Left colon (tissue), 2 donors: ENCODE data around the gene SMARCC1. TPM values are rescaled to one million over a fixed set of nuclear protein-coding genes. Genes with fewer than 3 reads are reported as not detected.

ENCODE experiments used
- ATAC-seq: fragments of 200-7000 bp; cut with Tn5 transposase; one replicate; pipeline ENCODE4 v1.9.1; 2020; ENCODE audit warnings: mild to moderate bottlenecking, moderate library complexity
- DNase-seq, 2 donors: peaks; one replicate each; pipeline ENCODE4 v3.0.0-alpha.2; 2020
- intact Hi-C, 2 donors: fragments of 100-400 bp; cut with DNase I in 1 of 2; cut with micrococcal nuclease in 1 of 2; formaldehyde crosslinking; loops; one replicate each; pipeline versions ENCODE4 v1.11.2 to v1.14.0; 2022; cut with DNase I, micrococcal nuclease
- total RNA-seq, 2 donors: library from RNA; stranded (reverse); fragmentation: NEBNext Ultra II Directional; extraction: Animal tissue kit (Norgen Biotek cat#: 25700); gene quantifications; one replicate each; pipeline ENCODE4 v1.2.1, GENCODE V29; 2021
- donor health status: DM: no; HTN: no; CAD: no.
- donor health status: DM: yes; HTN: yes; CAD: no.

The SMARCC1 gene
- total RNA-seq, 2 donors from 2014 or later = 55.6 to 66.4 TPM

DNA sequence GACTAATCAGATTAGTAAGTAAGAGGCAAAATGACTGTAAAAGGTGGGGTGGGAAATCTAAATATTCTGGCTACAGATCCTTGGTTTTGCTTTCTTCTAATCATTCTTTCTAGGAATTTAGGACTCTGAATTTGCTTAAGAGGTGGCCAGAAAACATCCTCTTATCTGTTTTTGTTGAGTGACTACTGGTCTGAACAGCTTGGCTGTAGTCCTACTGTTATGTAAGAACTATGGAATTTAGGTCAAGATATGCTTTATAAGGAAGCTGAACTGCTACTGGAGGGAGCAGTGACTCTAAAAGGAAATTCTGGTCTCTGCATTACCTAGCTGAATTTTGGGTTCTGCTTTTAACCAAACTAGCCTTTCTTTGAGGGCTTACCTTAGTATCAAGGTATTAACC, 169.5 kb downstream of the SMARCC1 start:
- DNase-seq (no peak), ATAC-seq (peak; percentile 49)
- intact Hi-C loops = no loop called here

DNA sequence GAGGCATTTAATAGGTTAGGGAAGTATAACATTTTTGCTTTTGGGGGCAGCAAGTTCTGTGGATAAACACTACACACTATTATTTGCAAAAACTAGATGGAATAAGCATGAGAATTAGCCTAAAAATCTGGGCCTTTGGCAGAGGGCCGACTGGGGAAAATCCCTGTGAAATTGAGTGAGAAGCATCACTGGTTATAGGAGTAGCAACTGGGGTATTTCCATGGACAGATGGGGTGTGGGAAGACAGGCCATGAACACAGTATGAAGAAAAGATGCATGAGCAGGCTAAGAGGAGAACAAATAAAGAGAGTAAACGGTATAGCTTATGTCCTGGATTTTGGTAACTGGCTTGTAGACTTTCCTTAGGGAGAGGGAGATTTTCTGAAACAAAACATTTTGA, 170.1 kb downstream of the SMARCC1 start:
- no peak for DNase-seq
- intact Hi-C loops = no loop called here
- no peak for ATAC-seq

DNA sequence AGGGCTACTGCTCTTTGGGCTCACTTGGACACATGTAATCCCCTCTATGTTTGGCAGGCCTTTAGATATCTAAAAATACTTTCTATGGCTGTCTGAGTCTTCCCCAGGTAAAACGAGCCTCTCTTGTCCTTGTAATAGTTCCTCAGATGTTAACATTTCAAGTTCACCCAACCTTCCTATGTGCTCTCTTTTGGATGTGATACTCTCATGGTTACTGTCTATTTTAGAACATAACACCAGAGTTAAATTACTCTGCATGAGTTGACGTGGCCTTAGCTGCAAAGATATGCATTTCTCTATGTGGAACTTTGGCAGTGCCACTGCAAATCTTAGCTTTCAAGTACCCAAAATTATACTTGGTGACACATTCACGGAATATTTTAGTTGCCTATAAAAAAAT, 171.1 kb downstream of the SMARCC1 start:
- DNase-seq (no peak), ATAC-seq (no peak)
- intact Hi-C loops = no loop called here

DNA sequence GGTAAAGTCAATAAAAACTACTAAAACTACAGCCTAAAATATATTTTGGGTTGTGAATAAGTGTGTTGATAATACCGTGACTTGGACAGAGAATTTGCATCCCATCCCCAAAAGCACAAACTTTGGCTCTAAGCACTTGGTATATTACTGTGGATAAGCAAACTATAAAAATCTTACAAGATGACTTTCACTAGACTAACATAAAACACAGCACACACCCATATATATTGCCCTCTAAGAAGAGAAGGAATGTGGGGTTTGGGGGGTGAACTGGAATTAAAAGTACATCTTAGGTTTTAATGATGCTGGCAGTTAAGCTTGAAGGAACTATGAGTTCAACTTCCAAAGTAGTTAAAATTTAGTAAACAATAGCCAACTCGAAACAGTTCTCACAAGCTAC, 174.4 kb downstream of the SMARCC1 start:
- intact Hi-C loops = no loop called here
- ATAC-seq = peak; percentile 74
- DNase-seq = no peak

DNA sequence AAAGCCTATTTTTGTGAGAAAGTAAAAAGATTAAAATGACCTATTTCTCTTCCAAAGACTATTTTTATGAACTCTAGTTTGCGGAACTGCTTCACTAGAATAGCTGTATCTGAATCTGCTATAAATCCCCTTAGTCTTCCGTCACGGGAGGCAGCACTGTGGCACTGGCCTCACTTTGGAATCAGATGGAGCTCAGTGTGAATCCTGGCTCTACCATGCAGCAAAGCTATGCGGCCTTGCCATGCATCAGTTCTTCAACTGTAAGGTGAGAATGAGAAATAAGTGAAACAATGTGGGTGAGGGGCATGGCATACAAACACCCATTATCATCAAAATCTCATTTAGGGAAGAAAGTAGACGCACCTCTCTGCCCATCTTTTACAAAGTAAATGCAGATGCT, 175.5 kb downstream of the SMARCC1 start:
- DNase-seq (no peak), ATAC-seq (no peak)
- intact Hi-C loops = no loop called here

DNA sequence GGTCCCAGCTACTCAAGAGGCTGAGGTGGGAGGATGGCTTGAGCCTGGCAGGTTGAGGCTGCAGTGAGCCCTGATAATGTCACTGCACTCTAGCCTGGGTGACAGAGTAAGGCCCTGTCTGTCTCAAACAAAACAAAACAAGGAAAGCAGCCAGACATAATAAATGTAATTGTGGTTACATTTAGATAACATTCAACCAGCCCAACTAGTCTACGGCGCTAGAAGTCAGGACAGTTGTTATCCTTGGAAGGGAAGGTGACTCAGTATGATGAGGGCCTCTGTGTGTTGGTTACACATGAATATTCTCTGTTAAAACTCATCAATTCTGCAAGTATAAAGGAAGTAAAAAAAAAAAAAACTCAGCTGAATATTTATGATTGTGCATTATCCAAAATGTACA, 176.0 kb downstream of the SMARCC1 start:
- ATAC-seq = peak; percentile 86
- intact Hi-C loops = no loop called here
- no peak for DNase-seq

DNA sequence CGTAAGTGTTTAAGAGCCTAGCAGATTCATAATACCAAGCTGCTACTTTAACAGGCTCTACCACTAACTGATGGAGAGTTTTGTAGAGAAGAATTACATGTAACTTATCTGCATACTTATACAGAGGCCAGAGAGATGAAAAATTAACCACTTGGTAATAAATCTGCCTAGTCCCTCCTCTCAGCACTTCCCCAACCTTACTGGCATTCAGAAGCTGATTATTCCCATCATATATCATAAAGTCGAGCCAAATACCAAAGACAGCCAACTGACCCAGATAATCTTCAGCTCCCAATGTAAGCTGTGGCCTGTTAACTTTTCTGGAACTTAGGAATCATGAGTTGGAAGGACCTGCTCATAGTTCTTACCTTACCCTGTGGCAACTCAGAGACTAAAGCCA, 177.5 kb downstream of the SMARCC1 start:
- ATAC-seq = peak; percentile 26

DNA sequence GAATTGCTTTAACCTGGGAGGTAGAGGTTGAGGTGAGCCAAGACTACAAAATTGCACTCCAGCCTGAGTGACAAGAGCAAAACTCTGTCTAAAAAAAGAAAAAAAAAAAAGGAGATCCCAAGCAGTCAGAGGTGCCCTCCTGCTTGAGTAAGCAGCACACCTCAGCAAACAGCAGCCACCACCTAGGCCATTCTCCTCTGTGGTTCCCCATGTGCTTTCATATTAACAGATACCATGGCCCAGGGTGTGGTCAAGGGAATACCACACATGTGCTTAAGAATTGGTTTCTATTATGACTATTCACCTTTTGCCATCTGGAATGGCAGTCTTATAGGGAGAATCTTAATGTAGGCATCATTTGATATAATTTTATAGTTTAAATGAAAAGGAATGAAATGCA, 178.4 kb downstream of the SMARCC1 start:
- intact Hi-C loops = no loop called here
- DNase-seq (no peak), ATAC-seq (peak; percentile 52)

More for the DNA sequence above, 177.5 kb downstream of the SMARCC1 start:
- DNase-seq = no peak
- intact Hi-C loops = no loop called here

DNA sequence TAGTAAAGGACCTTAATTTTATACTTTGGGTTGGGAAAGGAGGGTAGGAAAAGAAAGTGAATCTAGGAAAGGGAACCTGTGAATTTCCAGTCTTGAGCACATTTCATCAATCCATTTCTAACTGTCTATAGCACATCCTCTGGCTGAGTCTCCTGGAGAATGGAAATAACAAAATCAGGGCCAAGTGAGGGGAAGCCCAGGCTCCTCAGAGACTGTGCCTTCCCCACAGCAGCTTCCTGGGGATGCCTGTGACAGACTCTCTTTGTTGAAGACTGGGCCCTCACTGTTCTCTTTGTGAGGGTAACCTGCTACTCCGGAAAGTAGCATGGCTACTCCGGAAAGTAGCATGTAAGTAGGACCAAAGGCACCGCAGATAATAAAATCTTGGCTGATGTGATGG, 180.4 kb downstream of the SMARCC1 start:
- ATAC-seq = no peak
- intact Hi-C loops = no loop called here
- no peak for DNase-seq

DNA sequence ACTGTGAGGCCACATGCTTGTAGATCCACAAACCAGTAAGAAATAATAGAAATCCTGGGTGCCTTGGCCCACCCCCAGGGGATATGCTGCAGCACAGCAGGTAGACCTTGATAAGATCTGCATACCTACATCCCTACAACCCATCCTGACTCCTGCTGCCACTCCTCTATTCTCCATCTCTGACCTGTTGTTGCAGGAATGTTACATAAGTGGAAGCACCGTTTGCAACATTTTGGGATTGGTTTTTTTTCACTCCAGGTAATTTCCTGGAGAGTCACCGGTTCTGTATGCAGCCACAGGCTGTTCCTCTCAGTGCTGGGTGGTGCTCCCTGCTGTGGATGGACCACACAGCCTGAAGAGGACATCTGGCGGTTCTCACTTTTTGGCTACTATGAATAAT, 186.9 kb downstream of the SMARCC1 start:
- no peak for ATAC-seq
- intact Hi-C loops = no loop called here
- DNase-seq = no peak

DNA sequence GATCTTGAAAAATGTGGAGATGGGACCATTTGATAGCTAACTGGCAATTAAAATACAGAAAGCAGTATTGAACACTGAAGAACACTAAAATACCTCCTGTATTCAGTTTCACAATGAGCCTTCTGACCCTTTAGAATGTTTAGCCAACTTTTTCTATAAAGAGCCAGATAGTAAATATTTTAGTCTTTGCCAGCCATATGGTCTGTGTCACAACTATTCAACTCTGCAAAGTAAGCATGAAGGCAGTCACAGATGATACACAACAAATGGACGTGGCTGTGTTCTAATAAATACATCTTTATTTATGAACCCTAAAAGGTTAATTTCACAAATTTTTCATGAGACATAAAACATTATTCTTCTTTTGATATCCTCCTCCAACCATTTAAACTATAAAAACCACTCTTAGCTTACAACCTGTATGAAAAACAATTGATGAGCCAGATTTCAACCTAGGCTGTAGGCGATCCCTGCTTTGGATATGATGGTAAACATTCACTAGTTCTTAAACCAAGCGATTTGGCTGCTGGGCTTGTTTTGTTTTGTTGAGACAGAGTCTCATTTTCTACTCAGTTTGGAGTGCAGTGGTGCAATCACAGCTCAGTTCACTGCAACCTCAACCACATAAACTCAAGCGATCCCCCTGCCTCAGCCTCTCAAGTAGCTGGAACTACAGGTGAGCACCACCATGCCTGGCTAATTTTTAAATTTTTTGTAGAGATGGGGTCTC, 189.5 kb downstream of the SMARCC1 start:
- DNase-seq = no peak
- intact Hi-C loops = no loop called here

DNA sequence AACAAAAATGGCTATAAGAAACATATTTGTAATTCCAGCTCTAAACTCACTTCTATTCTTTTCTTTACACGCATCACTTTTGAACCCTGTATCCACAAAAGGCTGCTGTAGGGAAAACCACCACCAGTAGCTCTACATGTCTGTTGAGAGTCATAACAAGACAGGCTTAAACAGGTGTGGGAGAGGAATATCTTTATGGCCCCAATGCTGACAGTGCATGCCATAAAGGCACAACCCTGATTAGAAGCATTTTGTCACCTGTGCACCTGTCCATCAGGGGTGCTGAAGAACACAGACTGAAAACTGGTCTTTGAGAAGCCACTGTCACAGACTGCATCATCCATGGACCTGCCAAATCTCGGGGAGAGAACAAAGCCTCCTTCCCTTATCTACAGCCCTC, 191.5 kb downstream of the SMARCC1 start:
- DNase-seq = no peak
- ATAC-seq = peak; percentile 99
- intact Hi-C loops = no loop called here

More for the DNA sequence above, 189.5 kb downstream of the SMARCC1 start:
- no peak for ATAC-seq

DNA sequence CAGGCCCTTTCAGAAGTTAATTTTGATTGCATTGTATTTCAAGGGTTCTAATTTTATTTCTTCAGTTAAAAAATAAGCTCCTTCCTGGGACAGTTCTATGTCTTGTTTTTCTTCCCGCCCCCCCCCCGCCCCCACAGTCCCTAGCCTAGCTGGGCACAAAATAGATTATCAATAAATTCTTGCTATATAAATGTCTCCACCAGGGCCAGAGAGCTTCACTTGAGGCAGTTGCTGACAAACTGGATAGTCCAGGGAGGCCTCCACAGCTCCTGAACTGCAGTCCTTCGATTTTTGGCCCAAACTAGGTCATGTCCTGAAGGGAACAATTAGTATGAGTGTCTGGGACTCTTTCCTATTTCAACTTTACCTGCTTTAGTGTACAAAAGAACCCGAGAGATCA, 193.1 kb downstream of the SMARCC1 start:
- no peak for DNase-seq
- no peak for ATAC-seq
- intact Hi-C loops = no loop called here

DNA sequence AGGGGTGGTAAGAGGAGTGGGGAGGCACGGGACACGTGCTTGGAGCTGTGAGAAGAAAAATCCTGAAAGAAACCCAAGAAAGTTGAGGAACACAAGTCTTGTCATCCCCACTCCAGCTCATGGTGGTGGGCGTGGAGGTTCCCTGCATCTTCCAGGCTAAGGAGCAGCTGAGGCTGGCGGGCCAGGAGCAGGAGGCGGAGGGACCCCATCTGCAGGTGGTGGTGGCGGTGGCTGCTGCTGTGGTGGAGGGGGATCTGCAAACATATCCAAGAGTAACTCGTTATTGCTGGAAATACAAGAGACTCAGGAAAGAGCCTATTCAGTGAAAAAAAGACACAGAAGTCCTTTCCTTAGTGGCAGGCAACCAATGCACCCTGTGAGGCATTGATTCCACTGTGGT, 193.6 kb downstream of the SMARCC1 start:
- ATAC-seq (no peak), DNase-seq (no peak)
- intact Hi-C loops = no loop called here

DNA sequence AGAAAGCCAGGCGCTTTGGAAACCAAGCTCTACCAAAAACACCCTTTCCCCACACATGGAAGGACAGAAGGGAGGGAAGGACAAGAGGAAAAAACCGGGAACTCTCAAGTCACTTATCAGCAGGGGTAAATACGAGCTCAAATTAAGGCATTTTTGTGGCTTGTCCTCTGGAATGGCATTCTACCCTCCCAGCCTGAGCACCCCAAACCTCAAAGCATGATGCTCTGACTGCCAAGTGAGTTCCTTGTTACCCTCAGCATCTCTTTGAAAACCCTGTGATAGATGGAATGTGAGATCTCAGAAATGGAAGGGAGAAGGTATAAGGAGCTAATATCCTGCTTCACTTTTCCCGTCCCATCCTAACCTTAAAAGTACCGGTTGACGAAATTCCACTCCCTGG, 194.9 kb downstream of the SMARCC1 start:
- DNase-seq (no peak), ATAC-seq (no peak)
- intact Hi-C loops = no loop called here

DNA sequence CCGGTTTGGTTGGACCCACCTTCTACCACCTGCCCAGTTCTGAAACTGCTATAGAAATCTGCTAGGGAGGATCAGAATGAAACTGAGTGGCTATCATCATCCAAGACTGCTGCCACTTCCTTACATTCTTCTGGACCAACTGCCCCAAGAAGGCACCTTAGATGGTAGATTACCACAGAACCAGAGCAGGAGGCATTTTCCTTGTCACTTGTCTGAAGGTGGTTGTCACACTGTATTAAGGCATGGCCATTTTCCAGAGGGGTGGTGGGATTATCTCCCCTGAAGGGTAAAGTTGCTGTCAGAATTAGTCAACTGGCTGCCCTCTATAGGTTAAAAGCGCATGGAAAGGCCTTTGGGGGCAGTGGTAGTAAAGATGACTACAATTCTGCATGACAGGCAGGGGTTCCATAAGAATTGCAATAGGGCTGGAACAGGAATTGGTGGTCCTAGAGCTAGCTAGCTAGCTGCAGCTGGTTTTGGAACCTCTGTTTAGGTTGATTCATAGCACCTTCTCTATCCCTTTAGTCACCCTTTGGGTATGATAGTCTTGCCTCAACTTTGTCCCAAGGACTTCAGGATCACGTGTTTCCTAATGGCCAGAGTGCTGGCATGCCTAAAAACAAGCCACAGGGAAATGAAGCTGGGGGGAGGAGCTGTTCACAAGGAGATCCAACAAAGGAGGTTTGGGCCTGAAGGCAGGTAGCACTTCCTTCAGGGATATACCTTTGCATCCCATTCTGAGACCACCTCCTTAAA, 198.2 kb downstream of the SMARCC1 start:
- ATAC-seq (no peak), DNase-seq (no peak)
- intact Hi-C loops = no loop called here

DNA sequence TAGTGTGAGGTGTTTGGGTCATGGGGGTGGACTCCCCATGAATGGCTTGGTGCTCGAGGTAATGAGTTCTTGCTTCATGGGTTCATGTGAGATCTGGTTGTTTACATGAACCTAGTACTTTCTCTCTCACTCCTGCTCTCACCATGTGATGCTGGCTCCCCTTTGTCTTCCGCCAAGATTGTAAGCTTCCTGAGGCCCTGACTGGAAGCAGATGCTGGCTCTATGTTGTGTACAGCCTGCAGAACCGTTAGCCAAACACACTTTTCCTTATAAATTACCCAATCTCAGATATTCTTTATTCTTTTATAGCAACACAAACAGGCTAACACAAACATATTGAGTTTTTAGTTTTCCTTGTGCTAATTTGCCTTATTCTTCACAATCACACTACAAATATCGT, 199.9 kb downstream of the SMARCC1 start:
- ATAC-seq = no peak
- no peak for DNase-seq
- intact Hi-C loops = no loop called here

DNA sequence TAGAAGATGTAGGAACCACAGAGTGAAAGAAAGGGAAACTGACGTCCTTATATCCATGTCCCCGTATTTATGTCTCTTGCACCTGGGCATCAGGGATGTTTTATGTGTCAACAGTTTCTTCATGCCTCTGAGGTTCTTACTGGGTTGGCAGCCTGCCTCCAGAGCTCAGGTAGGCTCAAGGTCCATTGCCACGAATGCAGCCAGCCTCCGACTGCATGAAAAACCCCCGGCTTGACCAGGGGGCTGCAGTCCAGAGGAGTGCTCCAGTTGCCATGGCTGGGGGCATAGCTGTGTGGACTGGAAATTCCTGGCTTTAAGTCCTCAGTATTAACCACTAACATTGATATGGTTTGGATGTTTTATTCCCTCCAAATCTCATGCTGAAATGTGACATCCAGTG, 200.3 kb downstream of the SMARCC1 start:
- intact Hi-C loops = no loop called here
- peak; percentile 16 for ATAC-seq
- peak in 1 of 2 donors; percentile 17 for DNase-seq

DNA sequence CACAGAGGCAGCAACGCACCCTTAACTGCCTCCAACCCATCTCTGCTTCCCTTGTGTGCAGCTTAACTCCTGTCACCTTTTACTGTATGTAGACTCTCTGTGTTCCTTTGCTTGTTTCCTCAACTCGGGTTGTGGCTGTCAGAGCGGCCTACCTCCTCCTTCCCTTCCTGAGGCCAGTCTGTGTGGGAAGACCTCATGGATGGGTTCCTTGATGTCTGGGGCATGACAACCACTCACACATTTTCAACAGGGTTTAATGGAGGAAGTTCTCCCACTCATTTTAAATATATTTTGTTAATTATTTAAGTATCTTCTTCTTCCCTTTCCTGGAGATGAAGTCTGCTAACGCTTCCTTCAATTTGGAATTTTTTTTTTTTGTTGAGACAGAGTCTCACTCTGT, 201.2 kb downstream of the SMARCC1 start:
- DNase-seq (no peak), ATAC-seq (no peak)
- intact Hi-C loops = no loop called here

DNA sequence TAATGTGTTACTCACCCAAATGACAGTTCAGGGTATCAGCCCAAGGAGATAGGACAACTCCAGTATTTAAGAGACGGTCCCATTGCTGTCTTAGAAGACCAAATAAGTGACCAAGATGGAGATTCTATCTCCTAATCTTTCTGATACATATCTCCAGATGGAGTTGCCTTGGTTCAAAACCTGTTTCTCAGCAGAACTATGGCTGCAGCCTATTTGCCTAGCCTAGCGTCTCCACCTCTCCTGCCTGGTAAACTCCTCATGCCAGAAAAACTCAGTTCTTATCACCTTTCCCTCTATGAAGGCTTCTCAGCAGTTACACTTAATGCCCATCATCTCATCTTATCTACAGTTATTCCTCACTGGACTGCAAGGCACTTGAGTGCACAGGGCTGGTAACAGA, 201.8 kb downstream of the SMARCC1 start:
- no peak for DNase-seq
- ATAC-seq = no peak
- intact Hi-C loops = no loop called here
